A549 treated with DMSO at 1 μM for 4 hours (cell line): ENCODE data around the gene KCNH2. TPM values are rescaled to one million over a fixed set of nuclear protein-coding genes. Genes with fewer than 3 reads are reported as not detected.

ENCODE experiments used
- total RNA-seq: library from RNA; stranded (reverse); fragments of 200-300 nt; extraction: Qiagen RNA extraction; gene quantifications from 5 replicates; pipeline ENCODE4 v1.2.3, GENCODE V29; 2022; ENCODE audit warnings: low read depth

Gene KCNH2
- total RNA-seq: 0.35 to 0.51 TPM (median 0.44 TPM) in 5 replicates

GRCh38 chr7:150978126-150978789 lies at the start of gene KCNH2:
Gene KCNH2, minus strand, starts transcription at chr7:150978321. Its CDS starts 408 bp downstream, at chr7:150977913.

GRCh38 chr7:151024435-151025056 lies 46.4 kb upstream of the KCNH2 start, which contains the start of gene ATG9B:
Gene ATG9B, minus strand, starts transcription at chr7:151024494. Its CDS starts 71 bp downstream, at chr7:151024423.

GRCh38 chr7:150990416-150991186 lies 12.5 kb upstream of the KCNH2 start, which contains the start of gene NOS3:
Gene NOS3, plus strand, starts transcription at chr7:150991017. Its CDS starts 2,787 bp downstream, at chr7:150993804.

Other genes starting within 250 kb of the KCNH2 start
- gene GIMAP5, start 240.9 kb downstream of the KCNH2 start, total RNA-seq: not detected in 5 replicates
- gene TMEM176B, start 178.0 kb downstream of the KCNH2 start, total RNA-seq: 0.09 to 0.16 TPM in 2 of 5 replicates, not detected in the others
- gene TMEM176A, start 177.6 kb downstream of the KCNH2 start, total RNA-seq: not detected in 5 replicates
- gene AOC1, start 125.8 kb downstream of the KCNH2 start, total RNA-seq: not detected in 5 replicates
- 0.17 to 0.49 TPM (median 0.26 TPM) in 5 replicates for gene NOS3, start 12.7 kb upstream of the KCNH2 start, total RNA-seq
- 0.14 to 0.84 TPM (median 0.60 TPM) in 5 replicates for gene ATG9B, start 46.2 kb upstream of the KCNH2 start, total RNA-seq
- 37.6 to 53.7 TPM (median 49.4 TPM) in 5 replicates for gene ABCB8, start 50.1 kb upstream of the KCNH2 start, total RNA-seq
- 7.5 to 13.1 TPM (median 10.6 TPM) in 5 replicates for gene ASIC3, start 70.2 kb upstream of the KCNH2 start, total RNA-seq
- gene CDK5, start 79.6 kb upstream of the KCNH2 start, total RNA-seq: 31.5 to 33.1 TPM (median 32.4 TPM) in 5 replicates
- 206 to 317 TPM (median 271 TPM) in 5 replicates for gene SLC4A2, start 81.3 kb upstream of the KCNH2 start, total RNA-seq
- 51.3 to 84.8 TPM (median 73.9 TPM) in 5 replicates for gene FASTK, start 102.5 kb upstream of the KCNH2 start, total RNA-seq
- gene TMUB1, start 105.2 kb upstream of the KCNH2 start, total RNA-seq: 34.7 to 58.3 TPM (median 48.2 TPM) in 5 replicates
- 62.0 to 72.4 TPM (median 67.1 TPM) in 5 replicates for gene AGAP3, start 108.2 kb upstream of the KCNH2 start, total RNA-seq
- 0.18 TPM in 1 of 5 replicates, not detected in the others for gene GBX1, start 189.4 kb upstream of the KCNH2 start, total RNA-seq
- not detected in 5 replicates for gene ASB10, start 208.9 kb upstream of the KCNH2 start, total RNA-seq
- not detected in 5 replicates for gene H2BK1, start 232.2 kb upstream of the KCNH2 start, total RNA-seq
- gene ABCF2, start 248.9 kb upstream of the KCNH2 start, total RNA-seq: 65.3 to 71.7 TPM (median 70.5 TPM) in 5 replicates